ENCODE results near the gene PILRA.
A peak's percentile ranks its signal among the peaks of the same experiment; 100 is the strongest.

The PILRA gene

GRCh38 chr7:100413889-100414288, 40.6 kb downstream of the PILRA start:
- DNase-seq, result no peak

DNA sequence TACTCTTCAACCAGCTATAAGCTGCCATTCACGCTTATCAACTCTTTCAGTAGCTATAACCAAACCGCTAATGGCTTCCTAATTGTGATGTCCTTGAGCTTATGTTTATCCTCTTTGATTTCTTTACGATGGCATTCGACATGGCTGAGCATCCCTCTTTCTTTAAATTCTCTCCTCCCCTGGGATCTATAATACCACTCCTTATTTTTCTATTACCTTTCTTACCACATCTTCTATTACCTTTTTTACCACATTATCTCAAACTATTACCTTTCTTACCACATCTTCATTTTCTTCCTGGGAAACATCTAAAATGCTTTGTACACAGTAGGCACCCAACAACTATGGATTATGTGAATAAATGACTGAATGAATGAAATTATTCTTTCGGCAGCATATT, 42.2 kb downstream of the PILRA start:
- no peak for DNase-seq

GRCh38 chr7:100418930-100419659, 45.8 kb downstream of the PILRA start:
- DNase-seq, result no peak

- DNase-seq, result no peak
Measured at GRCh38 chr7:100419660-100420226, 46.5 kb downstream of the PILRA start.

DNA sequence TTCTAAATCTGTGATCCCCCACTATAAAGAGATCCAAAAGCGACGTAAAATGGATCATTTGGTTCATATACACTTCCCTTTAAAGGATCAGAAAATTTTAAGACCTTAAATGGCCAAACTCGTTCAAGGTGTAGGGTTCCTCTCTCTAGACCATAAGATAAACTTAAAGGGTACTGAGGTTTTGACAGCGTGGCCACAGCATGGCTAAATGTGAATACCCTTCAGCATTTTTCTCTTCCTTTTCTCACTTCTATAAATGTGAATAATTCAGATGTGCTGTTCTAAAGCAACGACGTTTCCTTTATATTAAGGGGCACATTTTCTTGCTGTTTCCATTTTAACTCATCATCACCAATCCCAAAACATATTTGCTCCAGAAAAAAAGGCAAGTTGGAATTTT, 50.0 kb downstream of the PILRA start:
- no peak for DNase-seq

GRCh38 chr7:100425347-100425746, 52.1 kb downstream of the PILRA start:
- no peak for DNase-seq

GRCh38 chr7:100426516-100426915, 53.2 kb downstream of the PILRA start:
- DNase-seq, result no peak

DNA sequence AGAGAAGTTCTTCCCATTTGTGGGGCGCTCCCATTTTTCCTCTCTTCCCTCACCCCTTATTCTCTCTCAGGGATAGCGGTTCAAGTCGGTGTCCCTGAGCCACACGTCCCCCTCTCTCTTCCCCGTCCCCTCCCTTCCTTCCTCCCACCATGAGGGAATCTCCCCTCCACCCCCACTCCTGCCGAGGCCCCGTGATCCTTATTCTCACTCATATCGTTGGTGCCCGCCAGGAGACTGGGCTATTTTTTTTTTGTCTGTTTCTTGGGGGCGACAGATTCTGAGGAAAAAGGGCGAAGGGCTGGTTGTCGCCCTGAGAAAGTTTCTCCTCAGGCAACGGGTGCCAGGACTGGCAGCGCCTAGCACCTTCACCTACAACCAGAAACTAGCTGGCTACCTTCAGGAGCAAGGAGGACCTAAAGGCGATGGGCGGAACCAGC, 54.5 kb downstream of the PILRA start:
- DNase-seq, result no peak

DNA sequence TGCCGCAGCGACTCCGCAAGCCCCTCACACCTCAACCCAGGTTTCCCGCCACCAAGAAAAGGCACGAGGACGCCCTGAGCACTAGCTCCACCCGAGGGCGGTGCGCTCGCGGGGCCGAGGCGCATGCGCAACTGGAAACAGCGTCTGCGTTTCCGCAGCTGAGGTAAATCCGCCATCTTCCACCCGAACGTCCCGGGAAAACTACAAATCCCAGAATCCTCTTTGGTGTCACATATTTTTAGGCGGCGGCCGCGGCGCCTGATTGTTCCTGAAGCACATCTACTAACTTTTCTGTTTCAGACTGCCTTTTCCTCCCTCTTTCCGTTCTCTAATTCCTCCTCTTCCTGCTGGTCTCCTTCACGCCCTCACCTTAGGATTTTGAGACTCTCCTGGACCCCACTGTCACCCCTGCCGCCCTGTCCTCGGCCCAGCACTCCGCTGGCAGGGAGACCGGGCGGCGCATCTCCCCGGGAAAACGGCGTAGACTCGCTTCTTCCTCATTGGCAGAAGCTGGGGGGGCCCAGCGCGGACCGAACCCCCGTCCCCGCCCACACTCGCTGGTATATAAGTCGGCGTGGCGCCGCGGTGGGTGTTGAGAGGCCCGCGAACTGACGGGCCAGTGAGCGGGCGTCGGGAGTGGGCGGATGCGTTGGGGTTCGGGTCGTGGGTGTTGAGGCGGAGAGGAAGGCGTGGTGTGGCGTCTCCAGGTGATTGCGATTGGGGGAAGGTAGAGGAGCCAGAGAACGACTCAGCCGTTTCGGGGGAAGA, 55.1 kb downstream of the PILRA start, which contains the start of gene ZCWPW1:
Gene ZCWPW1, minus strand, starts transcription at position 505 of the 768 bp plus-strand sequence. CDS start 8,054 bp downstream, outside the sequence.
- peak; percentile 99 for DNase-seq

DNA sequence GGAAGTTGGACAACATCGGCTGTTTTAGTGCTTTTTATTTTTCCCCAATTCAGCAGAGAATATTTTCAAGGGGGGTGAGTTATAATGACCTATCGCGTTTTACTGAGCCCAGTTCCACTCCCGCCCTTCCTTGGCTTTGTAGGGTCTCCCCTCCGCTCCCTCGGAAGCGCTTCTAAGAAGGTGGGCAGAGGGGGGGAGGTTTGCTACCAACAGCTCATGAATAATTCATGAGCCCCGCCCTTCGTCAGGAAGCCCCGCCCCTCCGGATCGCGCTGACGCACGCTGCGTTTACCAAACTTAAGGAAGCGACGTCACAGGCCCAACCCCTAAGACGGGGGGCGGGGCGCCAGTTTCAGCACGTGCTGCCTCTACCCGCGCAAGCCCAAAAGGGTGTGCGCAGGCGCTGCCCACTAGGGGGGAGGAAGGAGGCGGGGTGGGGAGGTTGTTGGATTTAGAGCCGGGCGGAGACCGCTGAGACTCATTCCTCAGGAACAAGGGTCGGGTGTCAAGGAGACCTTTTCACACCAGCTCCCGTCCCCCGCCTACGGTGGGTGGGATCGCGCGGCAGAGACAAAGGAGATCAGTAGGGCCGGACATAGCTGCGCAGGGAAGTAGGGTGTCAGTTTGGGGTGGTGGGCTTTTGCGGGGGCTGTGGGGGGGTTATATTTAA, 55.8 kb downstream of the PILRA start:
- peak; percentile 100 for DNase-seq

GRCh38 chr7:100429637-100430492, 56.6 kb downstream of the PILRA start, which contains the start of gene MEPCE:
Gene MEPCE (plus strand): TSS chr7:100429831. CDS start chr7:100430019, 188 bp downstream.
- DNase-seq, result peak; percentile 98

DNA sequence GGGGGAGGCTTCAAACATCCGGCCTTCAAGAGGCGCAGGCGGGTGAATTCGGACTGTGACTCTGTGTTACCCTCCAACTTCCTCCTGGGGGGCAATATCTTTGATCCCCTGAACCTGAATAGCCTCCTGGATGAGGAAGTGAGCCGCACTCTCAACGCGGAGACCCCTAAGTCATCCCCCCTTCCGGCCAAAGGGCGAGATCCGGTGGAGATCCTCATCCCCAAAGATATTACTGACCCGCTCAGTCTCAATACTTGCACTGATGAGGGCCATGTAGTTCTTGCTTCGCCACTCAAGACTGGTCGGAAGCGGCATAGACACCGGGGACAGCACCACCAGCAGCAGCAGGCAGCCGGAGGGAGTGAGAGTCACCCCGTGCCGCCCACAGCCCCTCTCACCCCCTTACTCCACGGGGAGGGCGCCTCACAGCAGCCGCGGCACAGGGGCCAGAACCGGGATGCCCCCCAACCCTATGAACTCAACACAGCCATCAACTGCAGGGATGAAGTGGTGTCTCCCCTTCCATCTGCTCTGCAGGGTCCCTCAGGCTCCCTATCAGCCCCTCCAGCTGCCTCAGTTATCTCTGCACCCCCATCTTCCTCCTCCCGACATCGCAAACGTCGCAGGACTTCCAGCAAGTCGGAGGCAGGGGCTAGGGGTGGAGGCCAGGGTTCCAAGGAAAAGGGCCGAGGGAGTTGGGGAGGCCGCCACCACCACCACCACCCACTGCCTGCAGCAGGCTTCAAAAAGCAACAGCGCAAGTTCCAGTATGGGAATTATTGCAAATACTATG, 57.4 kb downstream of the PILRA start:
- no peak for DNase-seq

GRCh38 chr7:100431286-100431735, 58.0 kb downstream of the PILRA start:
- DNase-seq, result no peak

DNA sequence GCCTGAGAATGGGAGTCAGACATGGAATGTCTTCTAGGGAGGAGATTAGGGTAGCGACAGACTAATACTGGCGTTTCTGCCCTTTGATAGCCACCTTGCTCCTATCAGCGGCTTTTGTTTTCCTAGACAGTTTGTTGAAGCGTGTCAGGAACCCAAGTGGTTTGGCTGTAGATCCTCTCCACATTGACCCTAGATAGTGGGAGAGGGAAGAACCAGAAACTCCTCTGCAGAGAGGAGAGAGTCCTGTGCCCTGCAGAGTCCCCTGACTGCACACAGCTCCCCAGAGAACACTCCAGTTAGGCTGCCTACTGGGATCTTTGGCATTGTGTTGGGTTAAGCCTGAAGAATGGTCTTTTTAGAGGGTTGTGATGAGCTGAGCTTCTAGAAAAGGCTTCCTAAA, 58.8 kb downstream of the PILRA start:
- DNase-seq, result no peak

DNA sequence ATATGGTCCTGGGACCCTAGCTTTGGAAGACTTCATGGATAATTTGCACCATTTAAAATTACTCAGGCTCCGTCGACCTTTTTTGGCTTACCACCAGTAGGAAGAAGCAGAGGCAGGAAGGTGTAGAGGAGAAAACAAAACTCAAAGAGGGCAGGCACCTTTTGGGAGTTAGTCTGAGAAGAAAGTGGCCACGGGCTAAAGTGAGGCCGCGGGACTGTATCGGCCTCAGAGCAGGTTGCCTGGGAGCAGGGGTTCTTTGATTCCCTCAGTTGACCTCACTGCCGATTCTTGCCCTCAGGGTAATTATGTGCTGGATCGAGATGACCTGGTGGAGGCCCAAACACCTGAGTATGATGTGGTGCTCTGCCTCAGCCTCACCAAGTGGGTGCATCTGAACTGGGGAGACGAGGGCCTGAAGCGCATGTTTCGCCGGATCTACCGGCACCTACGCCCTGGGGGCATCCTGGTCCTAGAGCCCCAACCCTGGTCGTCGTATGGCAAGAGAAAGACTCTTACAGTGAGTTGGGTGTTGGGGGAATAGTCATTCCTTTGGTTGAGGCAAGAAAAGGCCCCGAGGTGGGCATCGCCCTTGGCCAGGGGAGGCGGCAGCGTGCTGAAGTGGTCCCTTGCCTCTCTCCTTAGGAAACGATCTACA, 59.5 kb downstream of the PILRA start:
- DNase-seq, result no peak

DNA sequence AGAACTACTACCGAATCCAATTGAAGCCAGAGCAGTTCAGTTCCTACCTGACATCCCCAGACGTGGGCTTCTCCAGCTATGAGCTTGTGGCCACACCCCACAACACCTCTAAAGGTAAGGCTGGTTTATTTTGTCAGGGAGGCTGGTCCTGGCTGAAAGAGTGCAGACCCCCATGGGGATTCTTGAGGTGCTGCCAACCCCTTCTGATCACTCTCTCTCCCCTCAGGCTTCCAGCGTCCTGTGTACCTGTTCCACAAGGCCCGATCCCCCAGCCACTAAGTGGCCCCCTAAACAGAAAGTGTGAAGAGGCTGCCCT, 59.9 kb downstream of the PILRA start:
- DNase-seq, result no peak

DNA sequence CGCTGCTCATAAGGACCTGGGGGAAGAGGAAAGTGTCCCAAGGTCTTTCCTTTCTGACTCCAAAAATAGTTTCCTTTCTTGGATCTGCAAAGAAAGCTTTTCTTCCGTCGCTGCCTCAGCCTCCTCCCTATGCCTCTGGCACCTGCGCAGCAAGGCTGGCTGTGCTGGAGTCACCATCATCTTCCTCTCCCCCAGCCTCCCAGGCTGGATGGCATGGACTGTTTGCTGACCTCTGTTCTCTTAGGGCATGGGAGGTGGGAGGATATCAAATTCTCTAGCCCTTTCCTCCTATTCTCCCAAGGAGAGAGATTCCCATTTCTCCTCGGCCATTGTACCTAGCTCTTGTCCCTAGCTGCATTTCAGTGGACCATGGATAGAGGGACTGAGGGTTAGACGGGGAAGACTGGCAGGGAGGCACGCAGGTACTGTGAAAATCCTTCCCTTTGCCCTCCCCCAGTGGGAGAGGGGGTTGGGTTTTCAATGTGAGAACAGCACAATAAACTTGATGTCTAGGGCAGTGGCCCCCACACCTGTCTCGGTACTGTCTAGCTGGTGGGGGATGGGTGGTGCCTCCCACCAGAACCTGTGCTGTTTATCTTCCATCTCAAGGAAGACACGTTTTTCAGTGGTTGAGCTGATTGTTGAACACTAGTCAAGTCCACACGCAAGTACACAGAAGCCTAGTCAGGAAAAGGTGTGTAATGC, 60.5 kb downstream of the PILRA start:
- DNase-seq, result no peak

GRCh38 chr7:100434297-100435144, 61.2 kb downstream of the PILRA start:
- no peak for DNase-seq
